KOPT-K1 (cell line): ENCODE results near the gene IL15RA.

ENCODE experiments used
- H3K27ac ChIP-seq: fragments of 200-600 bp; sonication (generic); 2 replicates; pipeline ENCODE4 v1.5.1; 2016; ENCODE audit warnings: antibody characterized with exemption, mild to moderate bottlenecking, low read depth, low read length; ENCODE audit not compliant: poor library complexity, severe bottlenecking
- H3K36me3 ChIP-seq: fragments of 200-600 bp; sonication (generic); 2 replicates; pipeline ENCODE4 v1.5.1; 2017; ENCODE audit warnings: antibody characterized with exemption, mild to moderate bottlenecking, low read length, moderate library complexity; ENCODE audit not compliant: insufficient read depth
- H3K9me3 ChIP-seq: fragments of 200-600 bp; sonication (generic); 2 replicates; pipeline ENCODE4 v1.5.1; 2017; ENCODE audit warnings: antibody characterized with exemption, low read length, mild to moderate bottlenecking; ENCODE audit not compliant: insufficient read depth, poor library complexity, severe bottlenecking

Gene IL15RA

DNA sequence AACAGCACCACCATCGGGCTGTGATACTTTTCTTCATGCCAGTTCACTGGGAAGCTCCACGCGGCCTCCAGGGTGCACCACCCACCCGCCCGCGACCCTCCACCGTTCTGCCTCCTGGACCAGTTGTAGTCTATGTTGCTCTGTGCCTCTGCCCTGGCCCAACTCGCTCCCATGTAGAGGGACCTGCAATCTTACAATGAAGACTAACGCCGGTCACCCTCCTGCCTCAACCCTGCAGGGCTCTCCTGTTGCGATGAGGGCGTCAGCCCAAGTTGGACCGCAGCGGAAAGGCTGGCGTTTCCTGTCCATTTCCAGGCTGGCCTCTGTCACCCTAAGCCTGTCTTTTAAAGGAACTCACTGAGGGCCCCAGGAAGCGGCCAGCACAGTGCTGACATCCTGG is 34.9 kb downstream of the IL15RA start:
- Histone ChIP-seq H3K36me3 (peaks cover 17% of the 10 kb centered on the region), H3K27ac (no peak overlapping the region), H3K9me3 (no peaks in the 10 kb centered on the region)

DNA sequence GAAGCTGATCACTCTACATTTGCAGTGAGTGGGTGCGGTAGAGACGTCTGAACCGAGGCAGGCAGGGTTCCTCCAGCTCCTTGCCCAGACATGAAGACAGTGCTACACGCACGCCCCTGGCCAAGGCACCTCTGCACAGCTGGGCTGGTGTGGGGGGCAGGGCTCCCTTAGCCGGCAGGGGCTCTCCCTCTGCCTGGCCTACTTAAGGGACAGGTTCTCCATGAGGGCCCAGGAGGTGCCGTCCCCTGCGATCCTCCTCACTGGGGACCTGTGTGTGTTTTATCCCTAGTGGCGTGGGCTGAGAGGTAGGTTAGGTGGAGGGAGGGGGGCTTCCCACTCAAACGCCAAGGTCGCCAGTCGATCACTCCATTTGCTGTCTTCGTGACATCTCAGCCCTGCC is 35.3 kb downstream of the IL15RA start:
- Histone ChIP-seq H3K36me3 (peaks cover 21% of the 10 kb centered on the region), H3K27ac (no peak overlapping the region), H3K9me3 (no peaks in the 10 kb centered on the region)

DNA sequence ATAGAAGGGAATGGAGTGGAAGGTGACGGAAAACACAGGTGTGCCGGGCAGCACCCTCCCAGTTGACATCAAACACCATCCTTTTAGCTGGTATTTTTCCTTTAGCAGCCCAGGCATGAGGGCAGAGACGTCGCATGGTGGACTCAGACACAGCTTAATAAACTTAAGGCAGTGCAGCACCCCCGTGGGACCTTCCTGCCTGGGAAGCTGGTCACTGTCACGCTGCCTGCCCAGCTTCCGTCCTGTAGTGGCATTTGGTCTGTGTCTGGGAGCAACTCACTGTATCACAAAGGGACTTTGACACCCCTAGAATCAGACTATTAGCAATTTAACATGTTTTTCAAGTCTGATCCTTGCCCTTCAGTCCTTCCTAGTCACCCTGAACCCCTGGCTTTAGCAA is 35.8 kb downstream of the IL15RA start:
- Histone ChIP-seq H3K36me3 (peaks cover 25% of the 10 kb centered on the region), H3K27ac (no peak overlapping the region), H3K9me3 (no peaks in the 10 kb centered on the region)

DNA sequence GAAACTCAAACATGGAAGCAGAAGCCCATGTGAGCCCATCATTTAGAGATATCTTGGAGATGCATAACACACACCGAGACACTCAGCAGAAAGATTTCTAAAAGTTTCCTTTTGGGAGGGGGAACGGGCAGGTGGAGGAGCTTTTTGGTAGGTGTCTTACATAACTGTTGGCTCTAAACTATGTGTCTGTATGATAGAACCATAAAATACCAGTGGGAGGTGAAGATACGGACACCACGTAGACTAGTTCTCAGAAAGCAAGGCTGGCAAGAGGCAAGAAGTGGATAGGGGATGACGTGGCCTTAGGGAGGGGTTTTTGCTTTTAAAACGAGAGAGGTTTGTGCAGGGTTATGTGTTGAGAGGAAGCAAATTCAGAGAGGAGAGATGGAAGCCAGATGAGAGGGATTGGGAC is 36.5 kb downstream of the IL15RA start:
- peaks cover 32% of the 10 kb centered on the region for H3K36me3 ChIP-seq
- H3K9me3 ChIP-seq = no peaks in the 10 kb centered on the region
- H3K27ac ChIP-seq = no peak overlapping the region

DNA sequence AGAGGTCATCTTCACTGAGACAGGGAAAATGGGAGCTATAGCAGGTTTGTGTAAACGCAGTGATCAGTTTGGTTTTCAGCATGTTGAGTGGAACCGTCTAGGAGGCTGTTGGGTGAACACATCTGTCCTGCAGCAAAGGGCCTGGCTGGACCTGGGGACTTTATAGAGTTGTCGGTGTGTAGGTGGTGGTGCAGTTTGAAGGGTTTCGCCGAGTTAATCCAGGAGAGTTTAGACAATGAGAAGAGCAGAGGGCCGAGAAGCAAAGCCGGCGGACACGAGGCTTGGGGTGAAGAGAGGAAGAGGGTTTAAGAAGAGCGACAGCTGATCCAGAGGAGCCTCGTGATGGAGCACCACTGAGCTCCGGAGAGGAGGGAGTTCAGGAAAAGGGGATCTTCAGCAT is 39.1 kb downstream of the IL15RA start:
- H3K27ac ChIP-seq = no peak overlapping the region
- H3K36me3 ChIP-seq = peaks cover 57% of the 10 kb centered on the region
- no peaks in the 10 kb centered on the region for H3K9me3 ChIP-seq

DNA sequence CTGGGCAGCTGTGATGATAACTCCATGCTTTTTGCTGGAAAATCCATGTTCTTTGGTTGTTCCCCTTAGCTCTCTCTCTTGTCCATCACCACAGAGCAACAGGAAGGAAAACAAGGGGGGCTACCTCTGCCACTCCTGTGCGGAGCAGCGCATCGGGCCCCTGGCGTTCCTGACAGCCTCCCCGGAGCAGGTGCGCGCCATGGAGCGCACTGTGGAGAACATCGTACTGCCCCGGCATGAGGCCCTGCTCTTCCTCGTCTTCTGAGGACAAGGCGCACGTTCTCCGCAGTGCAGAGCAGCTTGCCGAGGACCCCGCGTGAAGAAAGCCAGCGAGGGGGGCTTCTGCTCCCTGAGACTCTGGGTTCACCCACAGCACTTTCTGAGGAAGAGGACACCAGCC is 40.3 kb downstream of the IL15RA start:
- H3K36me3 ChIP-seq = peaks cover 69% of the 10 kb centered on the region
- H3K27ac ChIP-seq = no peak overlapping the region
- no peaks in the 10 kb centered on the region for H3K9me3 ChIP-seq

DNA sequence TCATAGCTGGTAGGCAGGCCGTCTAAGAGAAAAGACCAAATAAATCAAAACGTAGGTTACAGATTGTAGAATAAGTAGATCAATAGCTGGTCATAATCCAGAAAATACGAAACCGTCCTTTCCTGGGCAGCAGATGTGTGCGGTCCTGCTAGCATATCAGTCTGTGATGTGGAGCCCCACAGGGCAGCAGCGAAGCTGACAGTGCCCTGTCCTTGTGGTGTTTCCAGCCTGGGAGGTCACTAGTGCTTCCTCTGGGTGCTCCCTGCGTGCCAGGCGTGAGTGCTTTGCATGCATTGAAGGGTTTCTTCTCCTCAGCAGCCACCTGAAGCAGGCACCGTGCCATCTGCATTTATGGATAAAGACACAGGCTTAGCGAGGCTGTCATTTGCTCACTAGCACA is 41.7 kb downstream of the IL15RA start:
- peaks cover 83% of the 10 kb centered on the region for H3K36me3 ChIP-seq

DNA sequence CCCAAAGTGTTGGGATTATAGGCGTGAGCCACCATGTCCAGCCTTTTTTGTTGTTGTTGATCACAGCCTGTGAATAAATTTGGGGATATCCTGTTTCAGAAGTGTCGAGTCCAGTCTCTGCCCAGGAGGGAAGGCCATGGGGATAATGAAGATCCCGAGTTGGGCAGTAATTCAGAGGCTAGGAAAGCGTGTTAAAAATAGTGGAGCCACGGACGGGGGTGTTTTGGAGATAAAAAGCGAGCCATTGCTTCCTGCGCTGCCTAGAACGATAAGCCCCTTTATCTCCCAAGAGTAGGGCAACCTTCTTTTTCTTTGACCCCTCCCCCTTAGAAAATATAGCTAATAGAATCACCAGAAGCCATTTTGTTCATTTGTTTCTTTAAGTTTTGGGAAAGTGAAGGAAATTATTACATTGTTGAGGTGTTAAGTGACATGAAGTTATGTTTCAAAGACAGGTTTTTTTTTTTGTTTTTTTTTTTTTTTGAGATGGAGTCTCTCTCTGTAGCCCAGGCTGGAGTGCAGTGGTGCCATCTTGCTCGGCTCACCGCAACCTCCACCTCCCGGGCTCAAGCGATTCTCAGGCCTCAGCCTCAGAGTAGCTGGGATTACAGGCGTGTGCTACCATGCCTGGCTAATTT is 43.3 kb downstream of the IL15RA start:
- Histone ChIP-seq H3K9me3 (no peaks in the 10 kb centered on the region), H3K27ac (no peak overlapping the region), H3K36me3 (peaks cover 98% of the 10 kb centered on the region)

More for the DNA sequence above, 41.7 kb downstream of the IL15RA start:
- H3K27ac ChIP-seq = no peak overlapping the region
- H3K9me3 ChIP-seq = no peaks in the 10 kb centered on the region

DNA sequence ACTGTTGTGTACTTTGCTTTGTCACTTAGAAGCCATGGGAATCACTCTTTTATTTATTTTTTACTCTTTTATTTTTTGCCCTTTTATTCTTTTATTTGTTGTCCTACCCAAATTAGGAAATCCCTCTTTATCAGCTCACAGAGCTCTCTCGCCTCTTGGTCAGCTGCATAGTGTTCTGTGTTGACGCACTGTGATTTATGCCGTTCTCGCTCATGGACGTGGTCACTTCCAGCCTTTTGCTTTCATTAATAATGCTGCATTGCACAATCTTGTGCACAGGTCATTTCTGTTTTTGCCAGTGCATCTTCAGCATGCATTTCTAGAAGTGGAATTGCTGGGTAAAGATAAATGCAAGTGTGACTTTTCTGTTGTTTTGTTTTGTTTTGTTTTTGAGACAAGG is 45.0 kb downstream of the IL15RA start:
- Histone ChIP-seq H3K9me3 (no peaks in the 10 kb centered on the region), H3K36me3 (peaks cover 98% of the 10 kb centered on the region), H3K27ac (no peak overlapping the region)

DNA sequence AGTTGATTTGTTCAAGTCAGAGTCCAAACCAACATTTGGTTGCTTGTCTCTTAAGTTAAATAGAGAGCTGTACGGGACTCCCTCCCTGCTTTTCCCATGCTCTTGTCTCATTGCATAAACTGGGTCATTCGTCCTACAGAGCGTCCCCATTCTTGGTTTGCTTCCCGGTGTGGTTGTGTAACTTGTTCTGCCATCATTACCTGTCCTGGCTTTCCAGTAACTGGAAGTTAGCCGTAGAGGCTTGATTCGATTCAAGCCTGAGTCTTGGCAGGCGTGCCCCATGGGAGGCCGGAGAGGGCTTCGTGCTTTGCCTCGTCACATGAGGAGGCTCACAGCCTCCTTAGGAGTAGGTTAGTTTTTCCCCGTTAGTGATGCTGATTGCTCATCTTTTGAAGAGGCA is 47.1 kb downstream of the IL15RA start:
- Histone ChIP-seq H3K27ac (no peak overlapping the region), H3K9me3 (no peaks in the 10 kb centered on the region), H3K36me3 (peaks cover 100% of the 10 kb centered on the region)

DNA sequence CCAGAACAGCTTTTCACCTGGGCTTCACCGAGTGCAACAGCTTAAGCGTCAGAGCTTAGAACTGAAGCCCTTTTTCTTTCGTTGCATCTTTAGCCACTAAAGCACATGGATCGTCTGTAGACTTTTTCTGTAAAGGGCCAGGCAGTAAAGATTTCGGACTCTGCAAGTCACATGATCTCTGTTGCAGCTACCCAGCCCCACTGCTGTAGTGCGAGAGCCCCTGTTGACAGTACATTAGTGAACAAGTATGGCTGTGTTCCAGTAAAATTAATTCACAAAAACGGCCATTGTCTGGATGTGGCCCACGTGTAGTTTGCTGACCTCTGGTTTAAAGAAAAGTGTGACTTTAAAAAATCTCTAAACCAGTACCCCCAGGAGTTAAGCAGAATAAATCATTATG is 47.9 kb downstream of the IL15RA start:
- Histone ChIP-seq H3K36me3 (peaks cover 100% of the 10 kb centered on the region), H3K9me3 (no peaks in the 10 kb centered on the region), H3K27ac (no peak overlapping the region)

DNA sequence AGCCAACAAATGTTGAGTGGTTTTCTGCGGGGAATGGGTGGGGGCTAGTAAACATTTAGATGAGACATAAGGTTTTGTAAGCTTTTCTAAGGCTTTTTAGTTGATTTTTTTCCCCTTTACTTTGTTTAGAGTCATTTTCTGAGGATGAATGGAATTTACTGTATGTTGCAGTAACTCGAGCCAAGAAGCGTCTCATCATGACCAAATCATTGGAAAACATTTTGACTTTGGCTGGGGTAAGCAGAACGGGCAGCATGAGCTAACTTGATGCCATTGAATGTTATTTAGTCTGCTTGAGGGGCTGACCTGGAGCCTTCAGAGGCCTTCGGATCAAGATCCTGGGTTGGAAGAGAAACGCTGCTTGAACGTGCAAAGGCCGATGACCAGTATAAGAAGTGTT is 50.0 kb downstream of the IL15RA start:
- Histone ChIP-seq H3K27ac (no peak overlapping the region), H3K9me3 (no peaks in the 10 kb centered on the region), H3K36me3 (peaks cover 100% of the 10 kb centered on the region)

DNA sequence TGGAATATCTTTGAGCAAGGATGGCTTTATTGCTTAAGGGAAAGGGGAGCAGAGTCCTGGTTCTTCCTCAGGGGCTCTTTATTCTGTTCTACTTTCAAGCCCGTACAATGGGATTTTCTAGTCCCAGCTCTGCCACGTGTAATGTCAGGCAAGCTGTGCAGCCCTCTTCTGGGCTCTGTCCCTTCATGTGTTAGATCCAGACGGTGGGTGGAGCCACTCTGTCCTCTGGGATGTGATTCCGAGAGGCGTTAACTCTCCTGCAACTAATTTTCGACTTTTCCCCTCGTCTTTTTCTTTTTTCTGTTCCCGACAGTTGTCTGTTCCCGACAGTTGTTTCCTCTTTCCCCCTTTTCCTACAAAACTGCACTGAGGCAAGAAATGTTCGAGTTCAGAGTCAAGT is 52.5 kb downstream of the IL15RA start:
- H3K9me3 ChIP-seq = no peaks in the 10 kb centered on the region
- no peak overlapping the region for H3K27ac ChIP-seq
- H3K36me3 ChIP-seq = peaks cover 100% of the 10 kb centered on the region

DNA sequence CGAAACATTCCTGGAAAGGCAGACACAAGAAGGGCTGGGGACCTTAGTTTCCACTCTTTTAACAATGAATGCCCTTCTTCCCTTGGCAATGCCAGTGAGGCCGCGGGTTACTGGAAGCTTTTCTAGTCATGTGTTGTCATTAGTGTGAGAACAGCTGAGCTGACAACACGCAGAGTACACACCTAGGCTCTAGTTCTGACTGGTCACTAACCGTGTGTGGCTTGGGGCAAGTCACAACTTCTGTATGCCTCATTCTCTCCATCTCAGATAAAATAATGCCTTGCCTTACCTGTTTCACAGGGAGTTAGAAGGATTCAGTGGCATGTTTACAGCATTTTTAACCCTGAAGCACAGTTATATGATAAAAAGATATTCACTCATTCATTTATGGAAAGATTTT is 55.6 kb downstream of the IL15RA start:
- Histone ChIP-seq H3K9me3 (no peaks in the 10 kb centered on the region), H3K27ac (no peak overlapping the region), H3K36me3 (peaks cover 97% of the 10 kb centered on the region)

DNA sequence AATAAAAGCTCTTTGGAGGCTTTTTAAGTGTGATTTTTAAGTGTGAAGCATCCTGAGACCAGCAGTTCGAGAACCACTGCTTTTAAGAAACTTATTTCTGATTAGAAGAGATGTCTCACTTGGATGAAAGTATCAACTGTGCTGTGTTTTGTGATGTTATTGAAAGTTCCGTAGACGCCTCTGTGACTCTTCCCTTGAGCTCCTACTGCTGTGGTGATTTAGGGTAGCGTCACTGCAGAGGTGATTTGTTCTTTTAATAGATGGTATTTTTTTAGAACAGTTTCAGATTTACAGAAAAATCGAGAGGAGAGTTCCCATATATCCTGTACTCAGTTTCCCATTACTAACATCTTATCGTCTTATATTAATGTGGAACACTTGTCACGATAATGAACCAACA is 57.8 kb downstream of the IL15RA start:
- Histone ChIP-seq H3K36me3 (peaks cover 98% of the 10 kb centered on the region), H3K27ac (no peak overlapping the region), H3K9me3 (no peaks in the 10 kb centered on the region)

DNA sequence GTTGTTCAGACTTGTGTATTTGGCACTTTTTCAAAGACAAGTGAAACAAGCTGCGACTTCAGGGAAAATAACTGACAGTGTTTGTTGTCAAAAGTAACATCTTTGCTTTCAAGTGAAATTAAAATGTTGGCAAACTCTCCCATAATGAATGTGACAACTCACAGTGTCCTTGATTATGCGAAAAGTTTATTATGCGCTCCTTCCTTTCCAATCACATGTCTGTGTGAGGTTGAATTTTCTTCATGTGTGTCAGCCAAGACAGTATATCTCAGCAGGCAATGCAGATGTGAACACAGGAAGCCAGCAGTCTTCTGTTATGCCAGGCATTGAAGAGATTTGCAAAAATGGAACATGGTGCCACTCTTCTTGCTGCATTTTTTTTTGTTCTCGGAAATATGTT is 58.6 kb downstream of the IL15RA start:
- peaks cover 98% of the 10 kb centered on the region for H3K36me3 ChIP-seq
- H3K27ac ChIP-seq = no peak overlapping the region
- H3K9me3 ChIP-seq = no peaks in the 10 kb centered on the region
